Liver (tissue), 9 donors: Measurements from ENCODE around the gene SLC25A41. TPM values are rescaled to one million over a fixed set of nuclear protein-coding genes. Genes with fewer than 3 reads are reported as not detected.

Experiments
- DNase-seq: peaks from one replicate; pipeline ENCODE4 v3.0.0-alpha.2; 2017; ENCODE audit warnings: low spot score
- H3K27ac ChIP-seq, 2 donors: one replicate each; pipeline ENCODE4 v1.7.0; 2013; ENCODE audit warnings: inconsistent platforms in 2 of 2, low read length in 2 of 2, control low read depth in 1 of 2, low read depth in 1 of 2, mild to moderate bottlenecking in 1 of 2
- H3K27me3 ChIP-seq, 4 donors: one replicate each; pipeline versions ENCODE4 v1.6.1 to v1.7.0; 2013; ENCODE audit warnings: low read length in 3 of 4, inconsistent platforms in 1 of 4, mild to moderate bottlenecking in 1 of 4, moderate library complexity in 1 of 4; ENCODE audit not compliant: control insufficient read depth in 4 of 4, insufficient read depth in 4 of 4
- H3K36me3 ChIP-seq, 4 donors: one replicate each; pipeline versions ENCODE4 v1.6.1 to v1.7.0; 2013; ENCODE audit warnings: low read length in 3 of 4, mild to moderate bottlenecking in 3 of 4, low read depth in 1 of 4, moderate library complexity in 1 of 4; ENCODE audit not compliant: control insufficient read depth in 4 of 4, insufficient read depth in 3 of 4
- H3K4me1 ChIP-seq, 4 donors: one replicate each; pipeline versions ENCODE4 v1.6.1 to v1.7.0; 2013; ENCODE audit warnings: low read length in 3 of 4, mild to moderate bottlenecking in 3 of 4, moderate library complexity in 1 of 4; ENCODE audit not compliant: control insufficient read depth in 4 of 4, insufficient read depth in 4 of 4
- H3K4me3 ChIP-seq, 3 donors: one replicate each; pipeline versions ENCODE4 v1.6.1 to v1.7.0; 2013; ENCODE audit warnings: low read length in 3 of 3, control low read depth in 1 of 3, low read depth in 1 of 3, mild to moderate bottlenecking in 1 of 3
- H3K9ac ChIP-seq, 2 donors: one replicate each; pipeline ENCODE4 v1.7.0; 2013; ENCODE audit warnings: low read length in 2 of 2, mild to moderate bottlenecking in 2 of 2, moderate library complexity in 2 of 2, control low read depth in 1 of 2, low read depth in 1 of 2
- H3K9me3 ChIP-seq, 4 donors: one replicate each; pipeline versions ENCODE4 v1.6.1 to v1.7.0; 2013; ENCODE audit warnings: low read length in 3 of 4; ENCODE audit not compliant: control insufficient read depth in 4 of 4
- EGR1 ChIP-seq, 2 donors: IDR thresholded peaks; 2 replicates each; pipeline ENCODE4 v1.6.1; 2016 to 2018; ENCODE audit warnings: antibody characterized with exemption in 2 of 2, low read depth in 2 of 2
- FOXA1 ChIP-seq: IDR thresholded peaks from 2 replicates; pipeline ENCODE4 v1.6.1; 2016; ENCODE audit warnings: antibody characterized with exemption
- FOXA2 ChIP-seq: IDR thresholded peaks from 2 replicates; pipeline ENCODE4 v1.6.1; 2016; ENCODE audit warnings: antibody characterized with exemption
- GABPA ChIP-seq, 2 donors: IDR thresholded peaks in 1 of 2; conservative IDR thresholded peaks in 1 of 2; 2 replicates each; pipeline ENCODE4 v1.6.1; 2016; ENCODE audit warnings: antibody characterized with exemption in 2 of 2, mild to moderate bottlenecking in 1 of 2, moderate library complexity in 1 of 2
- HNF4A ChIP-seq, 2 donors: conservative IDR thresholded peaks; 2 replicates each; pipeline ENCODE4 v1.6.1; 2016; ENCODE audit warnings: antibody characterized with exemption in 2 of 2, mild to moderate bottlenecking in 2 of 2
- HNF4G ChIP-seq: IDR thresholded peaks from 2 replicates; pipeline ENCODE4 v1.6.1; 2016; ENCODE audit warnings: antibody characterized with exemption
- JUND ChIP-seq, 2 donors: IDR thresholded peaks; 2 replicates each; pipeline ENCODE4 v1.6.1; 2016; ENCODE audit warnings: antibody characterized with exemption in 2 of 2
- MAX ChIP-seq: IDR thresholded peaks from 2 replicates; pipeline ENCODE4 v1.6.1; 2016; ENCODE audit warnings: antibody characterized with exemption
- NR2F2 ChIP-seq: IDR thresholded peaks from 2 replicates; pipeline ENCODE4 v1.6.1; 2016; ENCODE audit warnings: antibody characterized with exemption
- RAD21 ChIP-seq, 2 donors: IDR thresholded peaks; 2 replicates each; pipeline ENCODE4 v1.6.1; 2016; ENCODE audit warnings: antibody characterized with exemption in 2 of 2, mild to moderate bottlenecking in 2 of 2
- RXRA ChIP-seq, 2 donors: IDR thresholded peaks; 2 replicates each; pipeline ENCODE4 v1.6.1; 2017 to 2018; ENCODE audit warnings: antibody characterized with exemption in 2 of 2, mild to moderate bottlenecking in 1 of 2
- SP1 ChIP-seq: IDR thresholded peaks from 2 replicates; pipeline ENCODE4 v1.6.1; 2018; ENCODE audit warnings: antibody characterized with exemption, mild to moderate bottlenecking
- TAF1 ChIP-seq: conservative IDR thresholded peaks from 2 replicates; pipeline ENCODE4 v1.6.1; 2016; ENCODE audit warnings: antibody characterized with exemption, mild to moderate bottlenecking
- YY1 ChIP-seq: IDR thresholded peaks from 2 replicates; pipeline ENCODE4 v1.6.1; 2016; ENCODE audit warnings: antibody characterized with exemption, mild to moderate bottlenecking
- ZBTB33 ChIP-seq: IDR thresholded peaks from 2 replicates; pipeline ENCODE4 v1.6.1; 2016; ENCODE audit warnings: antibody characterized with exemption
- WGBS: extraction: QIAGEN DNeasy Blood & Tissue Kit; methylation state at CpG from one replicate; pipeline ENCODE4 v1.1.7; 2013; 5-methylcytosine and 5-hydroxymethylcytosine counted together
- polyA plus RNA-seq, 2 donors: library from polyadenylated mRNA; stranded (reverse) in 1 of 2; unstranded in 1 of 2; fragments of 200-250 nt in 1 of 2; fragments of >200 nt in 1 of 2; fragmentation: Nextera tagmentation in 1 of 2; extraction: Ambion mirVana in 1 of 2; gene quantifications; one replicate each; pipeline versions ENCODE4 v1.2.1 to v1.2.3, GENCODE V29; 2013 to 2015
- total RNA-seq, 2 donors: library from RNA; depleted of rRNA; stranded (reverse); fragments of >200 nt; gene quantifications; one replicate each; pipeline ENCODE4 v1.2.3, GENCODE V29; 2014
- TF ChIP-seq, protein P1 (sequence below): IDR thresholded peaks from 2 replicates; pipeline ENCODE4 v1.6.1; 2016; ENCODE audit warnings: antibody characterized with exemption
- TF ChIP-seq, protein P2 (sequence below): IDR thresholded peaks from 2 replicates; pipeline ENCODE4 v1.6.1; 2016; ENCODE audit warnings: antibody characterized with exemption, mild to moderate bottlenecking
- TF ChIP-seq, protein P3 (sequence below): fragments of 150-350 bp; IDR thresholded peaks from 2 replicates; pipeline ENCODE4 v1.5.1; 2017; ENCODE audit warnings: improper control_type of control experiment, low read depth, low read length; ENCODE audit not compliant: missing input control
- donor health status: healthy.
- donor health status: healthy.
- donor health status: healthy.
- donor health status: healthy.
- donor health status: healthy.

The SLC25A41 gene
- total and polyA plus RNA-seq, 4 donors, result 0.14 to 0.16 TPM; not detected in 2

GRCh38 chr19:6413291-6413690, 20.3 kb downstream of the SLC25A41 start:
- H3K4me3 ChIP-seq, result no peak overlapping the region
- DNase-seq, result no peak
- 70% methylated on average over 10 of the region's 10 CpGs for WGBS

More at GRCh38 chr19:6413291-6413690, 20.3 kb downstream of the SLC25A41 start:
- Histone ChIP-seq H3K9me3 (no peaks in the 10 kb centered on the region), H3K36me3 (peaks cover 16 to 41% (median 24%) of the 10 kb centered on the region in 4 donors), H3K9ac (no peak overlapping the region), H3K27ac (no peak overlapping the region), H3K27me3 (no peaks in the 10 kb centered on the region), H3K4me1 (no peaks in the 10 kb centered on the region)
- TF ChIP-seq, protein P1, sequence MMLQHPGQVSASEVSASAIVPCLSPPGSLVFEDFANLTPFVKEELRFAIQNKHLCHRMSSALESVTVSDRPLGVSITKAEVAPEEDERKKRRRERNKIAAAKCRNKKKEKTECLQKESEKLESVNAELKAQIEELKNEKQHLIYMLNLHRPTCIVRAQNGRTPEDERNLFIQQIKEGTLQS, result no peak
- TF ChIP-seq FOXA2 (no peak), FOXA1 (no peak), MAX (no peak), HNF4A (conservative IDR thresholded peaks at IDR 0.05) (no peak), HNF4G (no peak), RAD21 (IDR thresholded peaks at IDR 0.05) (no peak), SP1 (no peak), GABPA (IDR thresholded peaks at IDR 0.05 in 1 of 2, conservative IDR thresholded peaks at IDR 0.05 in 1 of 2) (no peak), RXRA (IDR thresholded peaks at IDR 0.05) (no peak), NR2F2 (no peak), TAF1 (no peak), JUND (IDR thresholded peaks at IDR 0.05) (no peak), YY1 (no peak), ZBTB33 (no peak), EGR1 (IDR thresholded peaks at IDR 0.05; ENCODE audit: low read depth in 2 of 2) (no peak)
- TF ChIP-seq, protein P2, sequence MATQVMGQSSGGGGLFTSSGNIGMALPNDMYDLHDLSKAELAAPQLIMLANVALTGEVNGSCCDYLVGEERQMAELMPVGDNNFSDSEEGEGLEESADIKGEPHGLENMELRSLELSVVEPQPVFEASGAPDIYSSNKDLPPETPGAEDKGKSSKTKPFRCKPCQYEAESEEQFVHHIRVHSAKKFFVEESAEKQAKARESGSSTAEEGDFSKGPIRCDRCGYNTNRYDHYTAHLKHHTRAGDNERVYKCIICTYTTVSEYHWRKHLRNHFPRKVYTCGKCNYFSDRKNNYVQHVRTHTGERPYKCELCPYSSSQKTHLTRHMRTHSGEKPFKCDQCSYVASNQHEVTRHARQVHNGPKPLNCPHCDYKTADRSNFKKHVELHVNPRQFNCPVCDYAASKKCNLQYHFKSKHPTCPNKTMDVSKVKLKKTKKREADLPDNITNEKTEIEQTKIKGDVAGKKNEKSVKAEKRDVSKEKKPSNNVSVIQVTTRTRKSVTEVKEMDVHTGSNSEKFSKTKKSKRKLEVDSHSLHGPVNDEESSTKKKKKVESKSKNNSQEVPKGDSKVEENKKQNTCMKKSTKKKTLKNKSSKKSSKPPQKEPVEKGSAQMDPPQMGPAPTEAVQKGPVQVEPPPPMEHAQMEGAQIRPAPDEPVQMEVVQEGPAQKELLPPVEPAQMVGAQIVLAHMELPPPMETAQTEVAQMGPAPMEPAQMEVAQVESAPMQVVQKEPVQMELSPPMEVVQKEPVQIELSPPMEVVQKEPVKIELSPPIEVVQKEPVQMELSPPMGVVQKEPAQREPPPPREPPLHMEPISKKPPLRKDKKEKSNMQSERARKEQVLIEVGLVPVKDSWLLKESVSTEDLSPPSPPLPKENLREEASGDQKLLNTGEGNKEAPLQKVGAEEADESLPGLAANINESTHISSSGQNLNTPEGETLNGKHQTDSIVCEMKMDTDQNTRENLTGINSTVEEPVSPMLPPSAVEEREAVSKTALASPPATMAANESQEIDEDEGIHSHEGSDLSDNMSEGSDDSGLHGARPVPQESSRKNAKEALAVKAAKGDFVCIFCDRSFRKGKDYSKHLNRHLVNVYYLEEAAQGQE, result no peak
- TF ChIP-seq, protein P3, sequence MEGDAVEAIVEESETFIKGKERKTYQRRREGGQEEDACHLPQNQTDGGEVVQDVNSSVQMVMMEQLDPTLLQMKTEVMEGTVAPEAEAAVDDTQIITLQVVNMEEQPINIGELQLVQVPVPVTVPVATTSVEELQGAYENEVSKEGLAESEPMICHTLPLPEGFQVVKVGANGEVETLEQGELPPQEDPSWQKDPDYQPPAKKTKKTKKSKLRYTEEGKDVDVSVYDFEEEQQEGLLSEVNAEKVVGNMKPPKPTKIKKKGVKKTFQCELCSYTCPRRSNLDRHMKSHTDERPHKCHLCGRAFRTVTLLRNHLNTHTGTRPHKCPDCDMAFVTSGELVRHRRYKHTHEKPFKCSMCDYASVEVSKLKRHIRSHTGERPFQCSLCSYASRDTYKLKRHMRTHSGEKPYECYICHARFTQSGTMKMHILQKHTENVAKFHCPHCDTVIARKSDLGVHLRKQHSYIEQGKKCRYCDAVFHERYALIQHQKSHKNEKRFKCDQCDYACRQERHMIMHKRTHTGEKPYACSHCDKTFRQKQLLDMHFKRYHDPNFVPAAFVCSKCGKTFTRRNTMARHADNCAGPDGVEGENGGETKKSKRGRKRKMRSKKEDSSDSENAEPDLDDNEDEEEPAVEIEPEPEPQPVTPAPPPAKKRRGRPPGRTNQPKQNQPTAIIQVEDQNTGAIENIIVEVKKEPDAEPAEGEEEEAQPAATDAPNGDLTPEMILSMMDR, result no peak
